Endothelial cell (in vitro differentiated cells): ENCODE measurements around the gene OR5J2. TPM values are rescaled to one million over a fixed set of nuclear protein-coding genes. Genes with fewer than 3 reads are reported as not detected.

ENCODE experiments used
- DNase-seq: peaks from one replicate; pipeline ENCODE4 v3.0.0; 2021; ENCODE audit warnings: low spot score
- H3K27ac Mint-ChIP-seq: one replicate; pipeline ENCODE4 v1.8.0; 2021; ENCODE audit warnings: mixed read lengths, inconsistent platforms; ENCODE audit not compliant: unreplicated experiment
- H3K27me3 Mint-ChIP-seq: one replicate; pipeline ENCODE4 v1.8.0; 2021; ENCODE audit warnings: mild to moderate bottlenecking, moderate library complexity, mixed read lengths, inconsistent platforms; ENCODE audit not compliant: unreplicated experiment
- H3K36me3 Mint-ChIP-seq: one replicate; pipeline ENCODE4 v1.8.0; 2021; ENCODE audit warnings: mild to moderate bottlenecking, low read depth, mixed read lengths, inconsistent platforms; ENCODE audit not compliant: unreplicated experiment
- H3K4me1 Mint-ChIP-seq: one replicate; pipeline ENCODE4 v1.8.0; 2021; ENCODE audit warnings: mild to moderate bottlenecking, mixed read lengths, inconsistent platforms; ENCODE audit not compliant: unreplicated experiment
- H3K4me3 Mint-ChIP-seq: one replicate; pipeline ENCODE4 v1.8.0; 2021; ENCODE audit warnings: mild to moderate bottlenecking, mixed read lengths, inconsistent platforms; ENCODE audit not compliant: unreplicated experiment
- H3K9me3 Mint-ChIP-seq: one replicate; pipeline ENCODE4 v1.8.0; 2021; ENCODE audit warnings: mixed read lengths, inconsistent platforms; ENCODE audit not compliant: unreplicated experiment
- CTCF ChIP-seq: fragments of 200-600 bp; sonication (generic); IDR thresholded peaks from one replicate; pipeline ENCODE4 v1.5.0; 2021; ENCODE audit warnings: antibody characterized with exemption; ENCODE audit not compliant: unreplicated experiment
- total RNA-seq: library from RNA; stranded (reverse); fragmentation: NEBNext Ultra II Directional; extraction: Animal tissue kit (Norgen Biotek cat#: 25700); gene quantifications from one replicate; pipeline ENCODE4 v1.2.1, GENCODE V29; 2021; ENCODE audit not compliant: unreplicated experiment

OR5J2 gene
- total RNA-seq, 1 donor from 2014 or later, result not detected

DNA sequence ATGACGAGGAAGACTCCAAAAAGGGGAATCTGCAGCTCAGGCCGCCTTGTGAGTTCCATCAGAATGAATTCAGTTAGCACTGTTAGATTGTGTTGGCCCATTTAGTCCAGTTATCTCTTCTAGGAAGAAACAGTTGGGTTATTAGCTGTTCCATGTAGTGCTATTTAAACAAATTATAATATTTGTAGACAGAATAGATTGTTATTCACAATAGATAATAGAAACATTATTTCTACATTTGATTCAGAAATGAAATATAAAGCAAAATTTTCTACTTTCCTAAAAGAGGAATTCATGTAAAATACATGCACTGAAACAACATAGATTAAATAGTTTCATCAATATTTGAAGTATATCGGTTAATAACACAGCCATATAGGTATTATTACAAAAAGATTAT is 16.2 kb upstream of the OR5J2 start, which contains the start of gene OR8K5:
Gene OR8K5, minus strand, starts transcription at position 101 of the 400 bp plus-strand sequence. Its CDS starts 0 bp downstream, at position 101.
- Mint-ChIP-seq H3K36me3 (no peaks in the 10 kb centered on the region), H3K4me1 (no peaks in the 10 kb centered on the region), H3K4me3 (no peak within 1 kb of the TSS), H3K27ac (no peak within 1 kb of the TSS), H3K9me3 (no peaks in the 10 kb centered on the region), H3K27me3 (no peaks in the 10 kb centered on the region)
- no peak for DNase-seq
- TF ChIP-seq CTCF, result no peak

DNA sequence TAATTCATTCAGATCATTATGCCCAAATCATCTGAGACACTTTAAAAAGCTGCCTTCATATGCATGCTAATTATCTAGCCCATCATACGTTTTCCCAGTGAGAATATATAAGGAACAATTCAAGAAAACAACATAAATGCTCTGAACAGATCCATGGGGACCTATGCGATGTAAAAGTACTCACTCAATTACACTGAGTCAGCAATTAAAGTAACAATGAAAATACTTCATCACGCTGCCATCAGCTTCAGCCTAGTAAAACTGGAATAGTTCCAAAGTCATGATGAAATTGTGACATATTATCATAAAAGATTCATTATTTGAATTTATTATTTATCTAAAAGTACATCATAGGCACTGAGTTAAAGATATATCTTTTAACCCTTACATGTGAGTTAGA is 12.6 kb upstream of the OR5J2 start:
- no peak for DNase-seq
- no peaks in the 10 kb centered on the region for H3K4me1 Mint-ChIP-seq
- no peaks in the 10 kb centered on the region for H3K36me3 Mint-ChIP-seq
- TF ChIP-seq CTCF, result no peak
- H3K27me3 Mint-ChIP-seq, result no peaks in the 10 kb centered on the region
- no peaks in the 10 kb centered on the region for H3K9me3 Mint-ChIP-seq
- no peak overlapping the region for H3K27ac Mint-ChIP-seq
- no peak overlapping the region for H3K4me3 Mint-ChIP-seq

GRCh38 chr11:56172256-56172830 is 4.1 kb upstream of the OR5J2 start:
- no peaks in the 10 kb centered on the region for H3K27me3 Mint-ChIP-seq
- no peaks in the 10 kb centered on the region for H3K36me3 Mint-ChIP-seq
- no peaks in the 10 kb centered on the region for H3K9me3 Mint-ChIP-seq
- no peaks in the 10 kb centered on the region for H3K4me1 Mint-ChIP-seq
- DNase-seq, result no peak
- no peak overlapping the region for H3K4me3 Mint-ChIP-seq
- H3K27ac Mint-ChIP-seq, result no peak overlapping the region
- TF ChIP-seq CTCF, result no peak

- Mint-ChIP-seq H3K36me3 (no peaks in the 10 kb centered on the region), H3K4me3 (no peak overlapping the region), H3K9me3 (no peaks in the 10 kb centered on the region), H3K27ac (no peak overlapping the region), H3K4me1 (no peaks in the 10 kb centered on the region), H3K27me3 (no peaks in the 10 kb centered on the region)
- no peak for TF ChIP-seq CTCF
- no peak for DNase-seq
Observed at GRCh38 chr11:56183459-56183858, 7.0 kb downstream of the OR5J2 start.

DNA sequence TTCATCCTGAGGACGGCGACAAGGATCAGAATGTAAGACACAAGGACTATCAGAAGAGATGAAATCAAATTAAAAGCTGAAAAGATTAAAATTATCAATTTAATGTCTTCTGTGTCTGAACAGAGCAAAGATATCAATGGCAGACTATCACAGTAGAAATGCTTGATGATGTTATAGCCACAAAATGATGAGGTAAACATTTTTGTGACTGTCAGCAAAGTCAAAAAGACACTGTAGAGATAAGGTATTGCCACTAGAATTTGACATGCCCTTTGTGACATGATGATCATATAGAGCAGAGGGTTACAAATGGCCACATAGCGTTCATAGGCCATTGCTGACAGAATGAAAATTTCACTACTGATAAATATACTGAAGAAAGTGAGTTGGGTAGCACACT is 12.2 kb downstream of the OR5J2 start:
- DNase-seq, result no peak
- Mint-ChIP-seq H3K27ac (no peak overlapping the region), H3K4me3 (no peak overlapping the region), H3K9me3 (no peaks in the 10 kb centered on the region), H3K27me3 (no peaks in the 10 kb centered on the region), H3K4me1 (no peaks in the 10 kb centered on the region), H3K36me3 (no peaks in the 10 kb centered on the region)
- no peak for TF ChIP-seq CTCF
